ENCODE measurements around the gene ASMTL.
"Not testable (repeated sequence)": the region's sequence is repeated elsewhere in the genome, so short reads cannot be mapped to it uniquely, and the experiment has no call there.

Gene ASMTL

GRCh38 chrX:1366363-1366762 is 86.3 kb downstream of the ASMTL start:
- H3K4ac ChIP-seq (ENCODE audit: low read depth, low read length); H3K23ac ChIP-seq (ENCODE audit: low read length): not testable (repeated sequence)
- WGBS (ENCODE audit: extremely low coverage, insufficient coverage, insufficient read length): no CpG with 5 or more reads among the region's 63 CpGs

GRCh38 chrX:1361910-1362309 is 90.8 kb downstream of the ASMTL start:
- H4K12ac ChIP-seq (ENCODE audit: low read depth, low read length): no peak overlapping the region
- no peak overlapping the region for H3K23ac ChIP-seq (ENCODE audit: low read length)
- no peak overlapping the region for H3K14ac ChIP-seq (ENCODE audit: low read length)
- H3K4me1 ChIP-seq (ENCODE audit: control insufficient read depth in 1 of 2, insufficient read depth in 2 of 2, low read length in 2 of 2): no peaks in the 10 kb centered on the region
- H3K4me3 ChIP-seq (ENCODE audit: low read depth, low read length): no peak overlapping the region
- no peak overlapping the region for H3K18ac ChIP-seq (ENCODE audit: low read length)
- peaks cover 3% of the 10 kb centered on the region for H3K9me3 ChIP-seq (ENCODE audit: insufficient read depth, low read depth, low read length)
- no peak overlapping the region for H2BK5ac ChIP-seq (ENCODE audit: low read depth, low read length, poor library complexity)
- no peak overlapping the region for H4K8ac ChIP-seq (ENCODE audit: low read depth, low read length)
- H4K91ac ChIP-seq (ENCODE audit: low read depth, low read length): no peak overlapping the region
- no CpG with 5 or more reads among the region's 2 CpGs for WGBS (ENCODE audit: extremely low coverage, insufficient coverage, insufficient read length)
- H3K27me3 ChIP-seq (ENCODE audit: insufficient read depth, low read length): no peaks in the 10 kb centered on the region
- no peak overlapping the region for H3K27ac ChIP-seq (ENCODE audit: low read depth, low read length)
- no peak overlapping the region for H2BK120ac ChIP-seq (ENCODE audit: insufficient read depth, low read length, poor library complexity)
- no peak overlapping the region for H2AFZ ChIP-seq (ENCODE audit: insufficient read depth, low read length, poor library complexity)
- H2AK5ac ChIP-seq (ENCODE audit: low read length): no peak overlapping the region
- H3K79me2 ChIP-seq (ENCODE audit: control insufficient read depth, insufficient read depth, low read length, poor library complexity): no peaks in the 10 kb centered on the region
- no peaks in the 10 kb centered on the region for H3K79me1 ChIP-seq (ENCODE audit: low read length)
- H3K4me2 ChIP-seq (ENCODE audit: low read length): no peak overlapping the region
- no peak overlapping the region for H3K4ac ChIP-seq (ENCODE audit: low read depth, low read length)
- H3K36me3 ChIP-seq (ENCODE audit: control insufficient read depth in 1 of 2, insufficient read depth in 2 of 2, low read length in 2 of 2): no peaks in the 10 kb centered on the region
- no peak overlapping the region for H2BK12ac ChIP-seq (ENCODE audit: low read length)
- H3K9ac ChIP-seq (ENCODE audit: low read length): no peak overlapping the region
- no peak for DNase-seq

More at GRCh38 chrX:1366363-1366762, 86.3 kb downstream of the ASMTL start:
- H3K9ac ChIP-seq (ENCODE audit: low read length); H4K91ac ChIP-seq (ENCODE audit: low read depth, low read length); H3K79me2 ChIP-seq (ENCODE audit: control insufficient read depth, insufficient read depth, low read length, poor library complexity); H2AFZ ChIP-seq (ENCODE audit: insufficient read depth, low read length, poor library complexity); H4K8ac ChIP-seq (ENCODE audit: low read depth, low read length); H3K27ac ChIP-seq (ENCODE audit: low read depth, low read length); H2BK12ac ChIP-seq (ENCODE audit: low read length); H3K4me2 ChIP-seq (ENCODE audit: low read length); H4K12ac ChIP-seq (ENCODE audit: low read depth, low read length); H3K36me3 ChIP-seq (ENCODE audit: control insufficient read depth in 1 of 2, insufficient read depth in 2 of 2, low read length in 2 of 2); H2BK5ac ChIP-seq (ENCODE audit: low read depth, low read length, poor library complexity); DNase-seq; H3K4me3 ChIP-seq (ENCODE audit: low read depth, low read length); H2BK120ac ChIP-seq (ENCODE audit: insufficient read depth, low read length, poor library complexity); H3K14ac ChIP-seq (ENCODE audit: low read length); H3K18ac ChIP-seq (ENCODE audit: low read length); H2AK5ac ChIP-seq (ENCODE audit: low read length); H3K79me1 ChIP-seq (ENCODE audit: low read length); H3K27me3 ChIP-seq (ENCODE audit: insufficient read depth, low read length); H3K9me3 ChIP-seq (ENCODE audit: insufficient read depth, low read depth, low read length); H3K4me1 ChIP-seq (ENCODE audit: control insufficient read depth in 1 of 2, insufficient read depth in 2 of 2, low read length in 2 of 2): not testable (repeated sequence)

GRCh38 chrX:1361275-1361674 is 91.4 kb downstream of the ASMTL start:
- no peak overlapping the region for H2BK5ac ChIP-seq (ENCODE audit: low read depth, low read length, poor library complexity)
- H3K27ac ChIP-seq (ENCODE audit: low read depth, low read length): no peak overlapping the region
- H2AFZ ChIP-seq (ENCODE audit: insufficient read depth, low read length, poor library complexity): no peak overlapping the region
- WGBS (ENCODE audit: extremely low coverage, insufficient coverage, insufficient read length): no CpG with 5 or more reads among the region's 12 CpGs
- H3K9me3 ChIP-seq (ENCODE audit: insufficient read depth, low read depth, low read length): peaks cover 3% of the 10 kb centered on the region
- no peak overlapping the region for H4K8ac ChIP-seq (ENCODE audit: low read depth, low read length)
- H3K36me3 ChIP-seq (ENCODE audit: control insufficient read depth in 1 of 2, insufficient read depth in 2 of 2, low read length in 2 of 2): no peaks in the 10 kb centered on the region
- H3K14ac ChIP-seq (ENCODE audit: low read length): no peak overlapping the region
- H3K4me3 ChIP-seq (ENCODE audit: low read depth, low read length): no peak overlapping the region
- no peak overlapping the region for H3K18ac ChIP-seq (ENCODE audit: low read length)
- H3K27me3 ChIP-seq (ENCODE audit: insufficient read depth, low read length): no peaks in the 10 kb centered on the region
- no peaks in the 10 kb centered on the region for H3K79me2 ChIP-seq (ENCODE audit: control insufficient read depth, insufficient read depth, low read length, poor library complexity)
- H3K79me1 ChIP-seq (ENCODE audit: low read length): no peaks in the 10 kb centered on the region
- no peak for DNase-seq
- H3K4ac ChIP-seq (ENCODE audit: low read depth, low read length): no peak overlapping the region
- no peak overlapping the region for H2BK12ac ChIP-seq (ENCODE audit: low read length)
- no peak overlapping the region for H2AK5ac ChIP-seq (ENCODE audit: low read length)
- H3K9ac ChIP-seq (ENCODE audit: low read length): no peak overlapping the region
- no peak overlapping the region for H2BK120ac ChIP-seq (ENCODE audit: insufficient read depth, low read length, poor library complexity)
- no peaks in the 10 kb centered on the region for H3K4me1 ChIP-seq (ENCODE audit: control insufficient read depth in 1 of 2, insufficient read depth in 2 of 2, low read length in 2 of 2)
- no peak overlapping the region for H4K91ac ChIP-seq (ENCODE audit: low read depth, low read length)
- no peak overlapping the region for H4K12ac ChIP-seq (ENCODE audit: low read depth, low read length)
- H3K4me2 ChIP-seq (ENCODE audit: low read length): no peak overlapping the region
- no peak overlapping the region for H3K23ac ChIP-seq (ENCODE audit: low read length)

DNA sequence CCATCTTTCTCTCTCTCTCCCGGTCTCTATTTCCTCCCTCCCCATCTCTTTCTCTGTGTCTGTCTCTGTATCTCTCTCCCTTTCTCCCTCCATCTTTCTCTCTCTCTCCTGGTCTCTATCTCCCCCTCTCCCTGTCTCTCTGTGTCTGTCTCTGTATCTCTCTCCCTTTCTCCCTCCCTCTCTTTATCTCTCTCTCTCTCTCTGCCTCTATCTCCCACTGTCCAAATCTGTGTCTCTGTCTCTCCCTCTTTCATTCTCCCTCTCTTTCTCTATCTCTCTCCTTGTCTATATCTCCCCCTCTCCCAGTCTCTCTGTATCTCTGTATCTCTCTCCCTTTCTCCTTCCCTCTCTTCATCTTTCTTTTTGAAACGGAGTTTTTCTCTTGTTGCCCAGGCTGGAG is 92.5 kb downstream of the ASMTL start:
- no peak overlapping the region for H4K91ac ChIP-seq (ENCODE audit: low read depth, low read length)
- no peaks in the 10 kb centered on the region for H3K36me3 ChIP-seq (ENCODE audit: control insufficient read depth in 1 of 2, insufficient read depth in 2 of 2, low read length in 2 of 2)
- no peak overlapping the region for H3K27ac ChIP-seq (ENCODE audit: low read depth, low read length)
- H3K18ac ChIP-seq (ENCODE audit: low read length): no peak overlapping the region
- no peaks in the 10 kb centered on the region for H3K79me2 ChIP-seq (ENCODE audit: control insufficient read depth, insufficient read depth, low read length, poor library complexity)
- H3K23ac ChIP-seq (ENCODE audit: low read length): no peak overlapping the region
- no peak overlapping the region for H4K8ac ChIP-seq (ENCODE audit: low read depth, low read length)
- no peak overlapping the region for H2AFZ ChIP-seq (ENCODE audit: insufficient read depth, low read length, poor library complexity)
- H2BK12ac ChIP-seq (ENCODE audit: low read length): no peak overlapping the region
- DNase-seq: no peak
- WGBS (ENCODE audit: extremely low coverage, insufficient coverage, insufficient read length): no CpG with 5 or more reads among the region's 2 CpGs
- H3K9me3 ChIP-seq (ENCODE audit: insufficient read depth, low read depth, low read length): peaks cover 3% of the 10 kb centered on the region
- no peak overlapping the region for H2AK5ac ChIP-seq (ENCODE audit: low read length)
- no peak overlapping the region for H4K12ac ChIP-seq (ENCODE audit: low read depth, low read length)
- H3K4me3 ChIP-seq (ENCODE audit: low read depth, low read length): no peak overlapping the region
- no peak overlapping the region for H2BK5ac ChIP-seq (ENCODE audit: low read depth, low read length, poor library complexity)
- H3K14ac ChIP-seq (ENCODE audit: low read length): no peak overlapping the region
- H3K27me3 ChIP-seq (ENCODE audit: insufficient read depth, low read length): no peaks in the 10 kb centered on the region
- no peak overlapping the region for H2BK120ac ChIP-seq (ENCODE audit: insufficient read depth, low read length, poor library complexity)
- H3K9ac ChIP-seq (ENCODE audit: low read length): no peak overlapping the region
- H3K79me1 ChIP-seq (ENCODE audit: low read length): no peaks in the 10 kb centered on the region
- no peak overlapping the region for H3K4ac ChIP-seq (ENCODE audit: low read depth, low read length)
- H3K4me2 ChIP-seq (ENCODE audit: low read length): no peak overlapping the region
- H3K4me1 ChIP-seq (ENCODE audit: control insufficient read depth in 1 of 2, insufficient read depth in 2 of 2, low read length in 2 of 2): peaks cover 5% of the 10 kb centered on the region in 2 experiments

Data from trophoblast cell (in vitro differentiated cells and primary cell).